ENCODE measurements around the gene PHF1. TPM values are rescaled to one million over a fixed set of nuclear protein-coding genes. Genes with fewer than 3 reads are reported as not detected.

PHF1 gene
- total and polyA plus RNA-seq, 9 donors: 80.7 to 182 (median 123) TPM

GRCh38 chr6:33415831-33416230, 5.0 kb downstream of the PHF1 start:
- DNase-seq: peak in 1 of 5 donors; percentile 25
- Histone ChIP-seq H3K9me3 (no peaks in the 10 kb centered on the region), H3K36me3 (no peaks in the 10 kb centered on the region), H3K27me3 (no peaks in the 10 kb centered on the region), H3K4me1 (ENCODE audit: insufficient read depth) (peaks cover 5% of the 10 kb centered on the region), H3K4me3 (no peak overlapping the region), H3K27ac (no peak overlapping the region)
- no peak for TF ChIP-seq EP300 (IDR thresholded peaks at IDR 0.05)
- TF ChIP-seq POLR2A (IDR thresholded peaks at IDR 0.05): no peak
- TF ChIP-seq CTCF (IDR thresholded peaks at IDR 0.05): no peak
- 56 to 67% (median 56%) methylated on average over 9 of the region's 9 CpGs for WGBS, 3 donors
- intact Hi-C loops (cut with DNase I): loop anchor here in 3 of 4 donors (5.0 to 10.0 kb wide), 4 partner anchors 101 to 141 kb away; partner anchors contain the start of genes B3GALT4 (in 1 of the 3), RGL2 (in 1 of the 3), RPS18 (in 1 of the 3) and TAPBP (in 1 of the 3)

DNA sequence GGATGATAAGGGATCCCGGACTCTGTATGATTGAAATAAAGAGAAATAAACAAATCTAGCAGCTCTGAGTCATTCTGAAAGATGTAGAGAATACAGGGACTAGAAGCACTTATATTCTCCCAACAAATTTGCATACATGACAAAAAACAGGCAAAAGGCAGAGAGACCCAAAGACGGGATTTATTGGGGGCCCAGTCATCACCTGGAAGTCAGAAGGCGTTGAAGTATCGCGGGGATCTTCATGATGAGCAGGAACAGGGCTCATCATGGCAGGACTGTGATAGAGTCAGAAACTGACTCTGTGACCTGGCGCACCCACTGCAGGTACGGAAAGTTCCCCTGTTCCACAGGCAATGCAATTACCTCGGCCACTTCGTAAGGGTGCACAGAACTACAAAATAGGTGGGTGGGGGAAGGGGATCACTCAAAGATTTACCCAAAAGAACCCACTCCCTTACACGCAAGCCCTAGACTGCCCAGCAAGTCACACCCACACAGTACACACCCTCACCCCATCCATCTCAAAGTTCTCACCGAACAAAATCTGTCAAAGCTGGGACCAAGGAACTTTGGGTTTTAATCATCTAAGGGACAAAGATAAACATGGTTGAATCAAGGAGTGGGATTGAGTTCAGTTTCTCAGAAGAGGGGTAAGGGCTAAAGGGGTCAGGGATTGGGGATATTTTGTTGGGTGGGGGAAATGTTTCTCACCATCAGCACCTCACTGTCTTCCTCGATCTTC, 5.7 kb downstream of the PHF1 start:
- no peaks in the 10 kb centered on the region for H3K36me3 ChIP-seq
- TF ChIP-seq EP300 (IDR thresholded peaks at IDR 0.05) (no peak), CTCF (IDR thresholded peaks at IDR 0.05) (no peak), POLR2A (IDR thresholded peaks at IDR 0.05) (no peak)
- 34 to 40% (median 37%) methylated on average over 12 of the region's 12 CpGs for WGBS, 3 donors
- peaks cover 5% of the 10 kb centered on the region for H3K4me1 ChIP-seq (ENCODE audit: insufficient read depth)
- peak overlapping the region in 1 of 2 donors; percentile 36 for H3K27ac ChIP-seq
- H3K4me3 ChIP-seq: peak overlapping the region; percentile 71
- intact Hi-C loops (cut with DNase I): loop anchor here in 3 of 4 donors (5.0 to 10.0 kb wide), 4 partner anchors 102 to 142 kb away; partner anchors contain the start of genes B3GALT4 (in 1 of the 3), RGL2 (in 1 of the 3), RPS18 (in 1 of the 3) and TAPBP (in 1 of the 3)
- H3K27me3 ChIP-seq: no peaks in the 10 kb centered on the region
- no peaks in the 10 kb centered on the region for H3K9me3 ChIP-seq
- DNase-seq: peak in 1 of 5 donors; percentile 21

DNA sequence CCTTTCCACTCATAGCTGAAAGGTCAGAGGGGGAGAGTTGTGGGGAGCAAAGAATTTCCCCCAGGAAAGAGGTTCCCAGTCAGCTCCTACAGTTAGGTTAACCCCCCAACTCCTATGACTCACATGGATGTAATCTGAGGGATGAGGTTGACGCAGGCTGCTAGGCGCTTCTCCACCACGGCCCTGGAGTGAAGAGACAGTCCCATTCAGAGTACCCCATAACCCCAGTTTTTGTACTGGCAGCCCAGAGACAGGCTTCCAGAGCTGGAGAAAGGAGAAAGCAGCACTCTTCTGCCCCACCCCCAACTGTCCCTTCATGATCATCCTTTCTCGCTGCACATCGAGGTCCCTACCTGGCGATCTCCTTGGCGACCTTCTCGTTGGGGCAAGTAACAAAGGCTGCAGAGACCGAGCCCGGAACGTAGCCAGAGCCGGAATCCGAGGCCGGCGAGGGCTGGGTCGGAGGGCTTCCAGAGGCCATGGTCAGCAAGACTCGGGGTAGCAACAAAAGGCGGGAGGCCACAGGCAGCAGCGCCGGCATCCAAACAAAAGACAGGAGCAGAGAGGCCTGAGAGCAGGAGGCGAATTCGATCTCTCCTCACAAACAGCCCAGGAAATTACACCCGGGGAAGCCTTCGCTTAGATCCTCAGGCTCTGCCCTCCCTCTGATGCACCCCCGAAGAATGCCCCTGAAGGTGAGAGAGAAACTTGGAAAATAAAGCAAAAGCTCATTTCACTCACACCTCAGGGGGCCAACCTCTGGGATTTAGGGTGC, 6.5 kb downstream of the PHF1 start:
- peak in 3 of 5 donors; percentile 43 to 64 (median 58) for DNase-seq
- no peaks in the 10 kb centered on the region for H3K9me3 ChIP-seq
- WGBS, 3 donors: 1 to 2% (median 1%) methylated on average over 24 to 25 of the region's 25 CpGs
- peaks cover 5% of the 10 kb centered on the region for H3K4me1 ChIP-seq (ENCODE audit: insufficient read depth)
- intact Hi-C loops (cut with DNase I): loop anchor here in 3 of 4 donors (5.0 to 10.0 kb wide), 4 partner anchors 103 to 143 kb away; partner anchors contain the start of genes B3GALT4 (in 1 of the 3), RGL2 (in 1 of the 3), RPS18 (in 1 of the 3) and TAPBP (in 1 of the 3)
- peak overlapping the region; percentile 36 to 88 for H3K27ac ChIP-seq
- no peaks in the 10 kb centered on the region for H3K27me3 ChIP-seq
- no peaks in the 10 kb centered on the region for H3K36me3 ChIP-seq
- H3K4me3 ChIP-seq: peak overlapping the region; percentile 71
- TF ChIP-seq POLR2A (IDR thresholded peaks at IDR 0.05): no peak
- no peak for TF ChIP-seq CTCF (IDR thresholded peaks at IDR 0.05)
- TF ChIP-seq EP300 (IDR thresholded peaks at IDR 0.05): no peak
